Hepatocyte (in vitro differentiated cells): Measurements from ENCODE around the gene SLC39A13. TPM values are rescaled to one million over a fixed set of nuclear protein-coding genes. Genes with fewer than 3 reads are reported as not detected.

Experiments used
- DNase-seq: peaks from one replicate; pipeline ENCODE4 v3.0.0-alpha.2; 2016; ENCODE audit warnings: low spot score
- H2AFZ ChIP-seq: fragments of 200-600 bp; sonication (generic); 2 replicates; pipeline ENCODE4 v1.6.0; 2016; ENCODE audit warnings: antibody characterized with exemption, mild to moderate bottlenecking
- H3K27ac ChIP-seq: fragments of 200-600 bp; sonication (generic); 2 replicates; pipeline ENCODE4 v1.5.1; 2016; ENCODE audit warnings: mild to moderate bottlenecking
- H3K27me3 ChIP-seq: fragments of 200-600 bp; sonication (generic); 2 replicates; pipeline ENCODE4 v1.6.1; 2016
- H3K36me3 ChIP-seq: fragments of 200-600 bp; sonication (generic); replicated peaks from 2 replicates; pipeline ENCODE4 v1.5.1; 2016; ENCODE audit warnings: low read depth; ENCODE audit not compliant: insufficient read depth
- H3K4me1 ChIP-seq: fragments of 200-600 bp; sonication (generic); 2 replicates; pipeline ENCODE4 v1.5.1; 2016; ENCODE audit warnings: mild to moderate bottlenecking, moderate library complexity; ENCODE audit not compliant: insufficient read depth
- H3K4me2 ChIP-seq: fragments of 200-600 bp; sonication (generic); 2 replicates; pipeline ENCODE4 v1.6.0; 2016
- H3K4me3 ChIP-seq: fragments of 200-600 bp; sonication (generic); 2 replicates; pipeline ENCODE4 v1.5.1; 2016; ENCODE audit warnings: mild to moderate bottlenecking
- H3K79me2 ChIP-seq: fragments of 200-600 bp; sonication (generic); 2 replicates; pipeline ENCODE4 v1.6.0; 2017; ENCODE audit warnings: mild to moderate bottlenecking
- H3K9me2 ChIP-seq: fragments of 200-600 bp; sonication (generic); replicated peaks from 2 replicates; pipeline ENCODE4 v1.6.0; 2017; ENCODE audit warnings: mild to moderate bottlenecking; ENCODE audit not compliant: insufficient read depth
- H3K9me3 ChIP-seq: fragments of 200-600 bp; sonication (generic); 2 replicates; pipeline ENCODE4 v1.5.1; 2016; ENCODE audit warnings: low read depth, mild to moderate bottlenecking
- H4K20me1 ChIP-seq: fragments of 200-600 bp; sonication (generic); 2 replicates; pipeline ENCODE4 v1.6.0; 2016; ENCODE audit warnings: mild to moderate bottlenecking; ENCODE audit not compliant: insufficient read depth, poor library complexity, severe bottlenecking
- EZH2 ChIP-seq: fragments of 200-600 bp; sonication (generic); IDR thresholded peaks from 2 replicates; pipeline ENCODE4 v1.6.1; 2016; ENCODE audit warnings: antibody characterized with exemption, mild to moderate bottlenecking, borderline replicate concordance
- EZH2phosphoT487 ChIP-seq: fragments of 200-600 bp; sonication (generic); IDR thresholded peaks from one replicate; pipeline ENCODE4 v1.6.1; 2018; ENCODE audit warnings: antibody characterized with exemption, mild to moderate bottlenecking, low read depth, moderate library complexity; ENCODE audit not compliant: unreplicated experiment, severe bottlenecking
- WGBS: methylation state at CpG from one replicate; pipeline ENCODE4 v1.1.6; 2016; ENCODE audit warnings: low lambda C conversion rate; ENCODE audit errors: missing lambda C conversion rate; 5-methylcytosine and 5-hydroxymethylcytosine counted together
- polyA plus RNA-seq: library from polyadenylated mRNA; unstranded; fragments of >200 nt; fragmentation: Nextera tagmentation; extraction: Ambion mirVana; gene quantifications from 2 replicates; pipeline ENCODE4 v1.2.1, GENCODE V29; 2016
- total RNA-seq: library from RNA; depleted of rRNA; stranded (reverse); fragments of >200 nt; gene quantifications from 2 replicates; pipeline ENCODE4 v1.2.3, GENCODE V29; 2014
- TF ChIP-seq, protein P1 (sequence below): fragments of 200-600 bp; sonication (generic); IDR thresholded peaks from 2 replicates; pipeline ENCODE4 v1.5.1; 2016; ENCODE audit warnings: antibody characterized with exemption, mild to moderate bottlenecking; ENCODE audit not compliant: poor library complexity

SLC39A13 gene
- total and polyA plus RNA-seq, 2 experiments from 2014 or later = 72.3 to 118 TPM

DNA sequence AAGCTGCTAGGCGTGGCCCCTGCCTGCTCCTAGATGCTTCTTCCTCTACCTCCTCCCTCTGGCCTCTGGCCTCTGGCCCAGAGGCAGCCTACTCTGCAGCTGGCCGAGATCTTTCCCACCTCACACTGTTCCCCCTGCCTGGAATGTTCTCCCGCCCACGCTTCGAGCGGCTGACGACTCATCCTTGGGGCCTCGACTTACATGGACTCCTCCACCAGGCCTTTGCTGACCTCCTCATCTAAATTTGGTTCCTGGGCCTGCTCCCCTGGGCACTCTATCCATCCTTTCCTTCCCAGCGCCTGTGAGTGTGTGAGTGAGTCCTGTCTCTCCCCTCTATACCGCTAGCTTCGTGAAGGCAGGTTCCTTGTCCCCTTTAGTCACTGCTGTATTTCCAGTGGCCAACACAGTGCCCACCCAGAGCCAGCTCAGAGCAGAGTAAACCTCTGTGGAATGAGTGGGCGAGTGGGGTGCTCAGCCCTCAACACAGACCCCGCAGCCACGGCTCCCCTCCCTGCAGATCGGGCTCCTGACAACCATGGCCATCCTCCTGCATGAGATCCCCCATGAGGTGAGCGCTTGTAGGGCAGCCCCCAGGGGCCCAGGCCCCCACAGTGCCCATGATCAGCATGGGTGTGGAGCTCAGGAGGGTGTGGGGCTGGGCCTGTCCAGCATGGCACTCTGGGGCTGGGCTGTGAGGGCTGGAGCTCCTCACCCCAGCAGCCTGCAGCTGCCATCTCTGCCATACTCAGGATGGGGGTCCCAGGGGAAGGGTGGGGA, 5.7 kb downstream of the SLC39A13 start:
- Histone ChIP-seq H3K9me3 (no peaks in the 10 kb centered on the region), H3K4me3 (no peak overlapping the region), H3K4me2 (no peak overlapping the region), H3K4me1 (peaks cover 22% of the 10 kb centered on the region), H3K27ac (no peak overlapping the region), H3K27me3 (no peaks in the 10 kb centered on the region), H3K36me3 (no peaks in the 10 kb centered on the region), H3K79me2 (peaks cover 15% of the 10 kb centered on the region), H4K20me1 (no peaks in the 10 kb centered on the region), H2AFZ (no peak overlapping the region), H3K9me2 (no peaks in the 10 kb centered on the region)
- WGBS = 83% methylated on average over 16 of the region's 16 CpGs
- DNase-seq = no peak
- no peak for TF ChIP-seq EZH2
- TF ChIP-seq EZH2phosphoT487 = no peak
- TF ChIP-seq, protein P1, sequence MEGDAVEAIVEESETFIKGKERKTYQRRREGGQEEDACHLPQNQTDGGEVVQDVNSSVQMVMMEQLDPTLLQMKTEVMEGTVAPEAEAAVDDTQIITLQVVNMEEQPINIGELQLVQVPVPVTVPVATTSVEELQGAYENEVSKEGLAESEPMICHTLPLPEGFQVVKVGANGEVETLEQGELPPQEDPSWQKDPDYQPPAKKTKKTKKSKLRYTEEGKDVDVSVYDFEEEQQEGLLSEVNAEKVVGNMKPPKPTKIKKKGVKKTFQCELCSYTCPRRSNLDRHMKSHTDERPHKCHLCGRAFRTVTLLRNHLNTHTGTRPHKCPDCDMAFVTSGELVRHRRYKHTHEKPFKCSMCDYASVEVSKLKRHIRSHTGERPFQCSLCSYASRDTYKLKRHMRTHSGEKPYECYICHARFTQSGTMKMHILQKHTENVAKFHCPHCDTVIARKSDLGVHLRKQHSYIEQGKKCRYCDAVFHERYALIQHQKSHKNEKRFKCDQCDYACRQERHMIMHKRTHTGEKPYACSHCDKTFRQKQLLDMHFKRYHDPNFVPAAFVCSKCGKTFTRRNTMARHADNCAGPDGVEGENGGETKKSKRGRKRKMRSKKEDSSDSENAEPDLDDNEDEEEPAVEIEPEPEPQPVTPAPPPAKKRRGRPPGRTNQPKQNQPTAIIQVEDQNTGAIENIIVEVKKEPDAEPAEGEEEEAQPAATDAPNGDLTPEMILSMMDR = no peak

DNA sequence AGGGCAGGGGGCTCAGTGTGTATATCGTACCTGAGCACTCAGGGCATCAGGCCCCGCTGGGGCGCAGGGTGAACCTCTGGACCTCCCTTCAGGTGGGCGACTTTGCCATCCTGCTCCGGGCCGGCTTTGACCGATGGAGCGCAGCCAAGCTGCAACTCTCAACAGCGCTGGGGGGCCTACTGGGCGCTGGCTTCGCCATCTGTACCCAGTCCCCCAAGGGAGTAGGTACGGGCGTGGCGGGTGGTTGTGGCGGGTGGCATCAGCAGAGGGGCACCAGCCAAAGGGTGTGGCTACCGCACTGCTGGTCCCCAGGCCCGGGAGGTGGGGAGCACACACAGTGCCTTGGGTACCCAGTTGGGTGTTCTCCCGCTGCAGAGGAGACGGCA, 6.3 kb downstream of the SLC39A13 start:
- Histone ChIP-seq H3K4me1 (peaks cover 18% of the 10 kb centered on the region), H3K27ac (no peak overlapping the region)

DNA sequence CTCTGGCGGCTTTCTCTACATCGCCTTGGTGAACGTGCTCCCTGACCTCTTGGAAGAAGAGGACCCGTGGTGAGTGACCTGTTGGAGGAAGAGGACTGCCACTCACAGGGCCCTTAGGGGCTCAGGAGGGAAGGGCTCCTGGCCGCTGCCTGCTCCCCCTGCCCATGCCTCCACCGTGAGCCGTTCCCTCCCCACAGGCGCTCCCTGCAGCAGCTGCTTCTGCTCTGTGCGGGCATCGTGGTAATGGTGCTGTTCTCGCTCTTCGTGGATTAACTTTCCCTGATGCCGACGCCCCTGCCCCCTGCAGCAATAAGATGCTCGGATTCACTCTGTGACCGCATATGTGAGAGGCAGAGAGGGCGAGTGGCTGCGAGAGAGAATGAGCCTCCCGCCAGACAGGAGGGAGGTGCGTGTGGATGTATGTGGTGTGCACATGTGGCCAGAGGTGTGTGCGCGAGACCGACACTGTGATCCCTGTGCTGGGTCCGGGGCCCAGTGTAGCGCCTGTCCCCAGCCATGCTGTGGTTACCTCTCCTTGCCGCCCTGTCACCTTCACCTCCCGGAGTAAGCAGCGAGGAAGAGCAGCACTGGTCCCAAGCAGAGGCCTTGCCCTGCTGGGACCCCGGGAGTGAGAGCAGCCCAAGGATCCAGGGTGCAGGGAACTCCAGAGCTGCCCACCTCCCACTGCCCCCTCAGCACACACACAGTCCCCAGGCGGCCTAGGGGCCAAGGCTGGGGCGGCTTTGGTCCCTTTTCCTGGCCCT, 6.9 kb downstream of the SLC39A13 start:
- peaks cover 3% of the 10 kb centered on the region for H3K79me2 ChIP-seq
- no peaks in the 10 kb centered on the region for H3K9me2 ChIP-seq
- H3K27ac ChIP-seq = peak overlapping the region; percentile 90
- H4K20me1 ChIP-seq = no peaks in the 10 kb centered on the region
- H3K4me1 ChIP-seq = peaks cover 16% of the 10 kb centered on the region
- H3K36me3 ChIP-seq = no peaks in the 10 kb centered on the region
- TF ChIP-seq EZH2 (no peak), EZH2phosphoT487 (no peak)
- TF ChIP-seq, protein P1 = no peak
- H2AFZ ChIP-seq = no peak overlapping the region
- H3K4me2 ChIP-seq = peak overlapping the region; percentile 57
- no peak for DNase-seq
- no peaks in the 10 kb centered on the region for H3K27me3 ChIP-seq
- H3K9me3 ChIP-seq = no peaks in the 10 kb centered on the region
- WGBS = 88% methylated on average over 31 of the region's 31 CpGs
- H3K4me3 ChIP-seq = no peak overlapping the region

More for the DNA sequence above, 6.3 kb downstream of the SLC39A13 start:
- TF ChIP-seq EZH2 (no peak), EZH2phosphoT487 (no peak)
- TF ChIP-seq, protein P1 = no peak
- Histone ChIP-seq H2AFZ (no peak overlapping the region), H3K79me2 (peaks cover 9% of the 10 kb centered on the region), H3K9me3 (no peaks in the 10 kb centered on the region), H3K36me3 (no peaks in the 10 kb centered on the region), H4K20me1 (no peaks in the 10 kb centered on the region), H3K4me2 (no peak overlapping the region), H3K27me3 (no peaks in the 10 kb centered on the region), H3K9me2 (no peaks in the 10 kb centered on the region), H3K4me3 (no peak overlapping the region)
- no peak for DNase-seq
- 96% methylated on average over 18 of the region's 19 CpGs for WGBS
